IMR-90 (cell line): Measurements from ENCODE around the gene MESP2. TPM values are rescaled to one million over a fixed set of nuclear protein-coding genes. Genes with fewer than 3 reads are reported as not detected.

ENCODE experiments used
- ATAC-seq: fragments of 200-7000 bp; cut with Tn5 transposase; 2 replicates; pipeline ENCODE4 v1.9.1; 2020; ENCODE audit warnings: low read depth, mild to moderate bottlenecking, moderate library complexity
- BruUV-seq: library from RNA; stranded (reverse); fragments of 400-500 nt; replicated peaks from 2 replicates; lab custom pipeline; 2021; lab: Mats Ljungman, UMichigan
- CTCF ChIA-PET: fragments of 300-600 bp; formaldehyde crosslinking; extraction: SDS; loops from one replicate; lab custom pipeline; 2021; ENCODE audit warnings: antibody characterized with exemption; lab: Yijun Ruan, JAX
- POLR2A ChIA-PET: fragments of 300-600 bp; sonication (Branson Sonifier 250); formaldehyde crosslinking; loops from one replicate; lab custom pipeline; 2022; ENCODE audit warnings: antibody characterized with exemption; ENCODE audit not compliant: unreplicated experiment; lab: Charles Lee
- DNase-seq: peaks from one replicate; pipeline ENCODE4 v3.0.0; 2013
- H2AFZ ChIP-seq: replicated peaks from 2 replicates; pipeline ENCODE3; 2013; ENCODE audit warnings: low read length, mild to moderate bottlenecking; ENCODE audit not compliant: poor library complexity
- H2AK5ac ChIP-seq: 2 replicates; pipeline ENCODE4 v1.6.1; 2013; ENCODE audit warnings: low read depth, low read length, inconsistent platforms
- H2AK9ac ChIP-seq: replicated peaks from 2 replicates; pipeline ENCODE3; 2013; ENCODE audit warnings: mild to moderate bottlenecking, low read depth, low read length, moderate library complexity; ENCODE audit not compliant: poor library complexity
- H2BK120ac ChIP-seq: 2 replicates; pipeline ENCODE4 v1.6.1; 2013; ENCODE audit warnings: low read depth, low read length, inconsistent platforms
- H2BK15ac ChIP-seq: 3 replicates; pipeline ENCODE4 v1.6.1; 2013; ENCODE audit warnings: low read depth, low read length, inconsistent platforms
- H2BK20ac ChIP-seq: 2 replicates; pipeline ENCODE4 v1.6.1; 2013; ENCODE audit warnings: low read depth, mild to moderate bottlenecking, inconsistent platforms, low read length, moderate library complexity
- H2BK5ac ChIP-seq: 2 replicates; pipeline ENCODE4 v1.6.1; 2013; ENCODE audit warnings: mild to moderate bottlenecking, low read depth, low read length, inconsistent platforms; ENCODE audit not compliant: poor library complexity, severe bottlenecking
- H3K14ac ChIP-seq: replicated peaks from 2 replicates; pipeline ENCODE4 v1.6.1; 2013; ENCODE audit warnings: low read depth, low read length, inconsistent platforms
- H3K18ac ChIP-seq: 2 replicates; pipeline ENCODE4 v1.6.1; 2013; ENCODE audit warnings: low read depth, low read length, control low read depth
- H3K23ac ChIP-seq: 2 replicates; pipeline ENCODE4 v1.6.1; 2013; ENCODE audit warnings: low read depth, low read length, inconsistent platforms
- H3K27ac ChIP-seq: 2 replicates; pipeline ENCODE4 v1.5.1; 2013; ENCODE audit warnings: mild to moderate bottlenecking, control low read depth, low read length; ENCODE audit not compliant: insufficient read depth
- H3K27me3 ChIP-seq: 2 replicates; pipeline ENCODE4 v1.6.1; 2013; ENCODE audit warnings: low read length; ENCODE audit not compliant: control insufficient read depth, insufficient read depth
- H3K36me3 ChIP-seq: 2 replicates; pipeline ENCODE4 v1.6.1; 2013; ENCODE audit warnings: low read length, mixed read lengths; ENCODE audit not compliant: control insufficient read depth, insufficient read depth
- H3K4ac ChIP-seq: 2 replicates; pipeline ENCODE4 v1.6.1; 2013; ENCODE audit warnings: low read depth, low read length, inconsistent platforms
- H3K4me1 ChIP-seq: 2 replicates; pipeline ENCODE4 v1.6.1; 2013; ENCODE audit warnings: low read length, mixed read lengths; ENCODE audit not compliant: control insufficient read depth, insufficient read depth
- H3K4me2 ChIP-seq: 2 replicates; pipeline ENCODE4 v1.6.1; 2013; ENCODE audit warnings: low read depth, mild to moderate bottlenecking, control low read depth, low read length, moderate library complexity
- H3K4me3 ChIP-seq: 2 replicates; pipeline ENCODE4 v1.5.1; 2013; ENCODE audit warnings: low read depth, mild to moderate bottlenecking, control low read depth, low read length, moderate library complexity; ENCODE audit not compliant: insufficient read depth
- H3K56ac ChIP-seq: 2 replicates; pipeline ENCODE4 v1.6.1; 2013; ENCODE audit warnings: low read length, inconsistent platforms; ENCODE audit not compliant: insufficient read depth; ENCODE audit errors: extremely low read depth
- H3K79me1 ChIP-seq, 2 experiments: 2 replicates each; pipeline ENCODE4 v1.6.1; 2013; ENCODE audit warnings: low read length in 2 of 2, inconsistent platforms in 1 of 2, low read depth in 1 of 2
- H3K9ac ChIP-seq: 2 replicates; pipeline ENCODE4 v1.6.1; 2013; ENCODE audit warnings: low read depth, low read length, control low read depth
- H3K9me1 ChIP-seq: 2 replicates; pipeline ENCODE4 v1.6.1; 2013; ENCODE audit warnings: low read length, inconsistent platforms; ENCODE audit not compliant: insufficient read depth
- H3K9me3 ChIP-seq: 2 replicates; pipeline ENCODE4 v1.6.1; 2013; ENCODE audit warnings: low read length; ENCODE audit not compliant: control insufficient read depth, insufficient read depth
- H4K20me1 ChIP-seq: 2 replicates; pipeline ENCODE4 v1.6.1; 2013; ENCODE audit warnings: low read length, inconsistent platforms; ENCODE audit not compliant: insufficient read depth
- H4K5ac ChIP-seq: 2 replicates; pipeline ENCODE4 v1.6.1; 2013; ENCODE audit warnings: mild to moderate bottlenecking, low read depth, low read length, control low read depth
- H4K8ac ChIP-seq, 2 experiments: 2 replicates each; pipeline ENCODE4 v1.6.1; 2013; ENCODE audit warnings: low read depth in 2 of 2, low read length in 2 of 2, control low read depth in 1 of 2, inconsistent platforms in 1 of 2
- H4K91ac ChIP-seq: 2 replicates; pipeline ENCODE4 v1.6.1; 2013; ENCODE audit warnings: low read depth, low read length, inconsistent platforms; ENCODE audit not compliant: insufficient read depth
- CHD1 ChIP-seq: IDR thresholded peaks from 2 replicates; pipeline ENCODE4 v1.6.1; 2012; ENCODE audit warnings: low read depth, low read length, improper control_type of control experiment
- CTCF ChIP-seq: conservative IDR thresholded peaks from 2 replicates; pipeline ENCODE4 v1.5.1; 2012; ENCODE audit warnings: mild to moderate bottlenecking, low read depth, low read length, improper control_type of control experiment
- MAZ ChIP-seq: IDR thresholded peaks from 2 replicates; pipeline ENCODE4 v1.6.1; 2012; ENCODE audit warnings: low read depth, mild to moderate bottlenecking, low read length, improper control_type of control experiment, moderate library complexity, borderline replicate concordance
- POLR2A ChIP-seq: IDR thresholded peaks from 2 replicates; pipeline ENCODE4 v1.6.1; 2012; ENCODE audit warnings: mild to moderate bottlenecking, low read depth, low read length
- RAD21 ChIP-seq: IDR thresholded peaks from 2 replicates; pipeline ENCODE4 v1.6.1; 2012; ENCODE audit warnings: low read length, improper control_type of control experiment
- RFX5 ChIP-seq: IDR thresholded peaks from 2 replicates; pipeline ENCODE4 v1.8.0; 2012; ENCODE audit warnings: low read depth, mild to moderate bottlenecking, low read length, moderate library complexity
- SMC3 ChIP-seq: fragments of 150-350 bp; IDR thresholded peaks from 2 replicates; pipeline ENCODE4 v1.6.1; 2016; ENCODE audit warnings: low read depth, mild to moderate bottlenecking, antibody characterized with exemption, low read length, moderate library complexity
- WGBS, 2 experiments: methylation state at CpG; one replicate each; pipeline versions ENCODE4 v1.1.5 to v1.1.7; 2013; ENCODE audit warnings: missing lambda C conversion rate in 2 of 2; ENCODE audit not compliant: insufficient read length in 1 of 2; ENCODE audit errors: extremely low coverage in 2 of 2; 5-methylcytosine and 5-hydroxymethylcytosine counted together
- dilution Hi-C: fragments of 300-500 bp; cut with HindIII; formaldehyde crosslinking; loops from one replicate; pipeline ENCODE4 v1.14.3; 2018; ENCODE audit warnings: low sequenced_read_pairs; ENCODE audit not compliant: unreplicated experiment
- in situ Hi-C: fragments of 300-500 bp; cut with MboI; formaldehyde crosslinking; loops from 3 replicates; pipeline ENCODE4 v1.14.3; 2019; ENCODE audit warnings: low sequenced_read_pairs, inconsistent platforms, mixed read lengths
- intact Hi-C: fragments of 100-400 bp; cut with micrococcal nuclease; formaldehyde crosslinking; loops from 2 replicates; pipeline ENCODE4 v1.10.0; 2022
- polyA plus RNA-seq, 3 experiments: library from polyadenylated mRNA; depleted of rRNA; stranded (reverse); fragments of >200 nt; gene quantifications; 2 replicates each; pipeline ENCODE4 v1.2.3, GENCODE V29; 2012; ENCODE audit warnings: low replicate concordance in 1 of 3
- total RNA-seq: library from RNA; depleted of rRNA; stranded (reverse); fragments of >200 nt; gene quantifications from 2 replicates; pipeline ENCODE4 v1.2.3, GENCODE V29; 2012

Gene MESP2
- total and polyA plus RNA-seq, 2 of the 4 experiments (the other 2 are of a cell fraction): 0.18 to 0.32 TPM

- ATAC-seq (peak; percentile 100), DNase-seq (peak; percentile 57)
- Histone ChIP-seq H4K20me1 (no peaks in the 10 kb centered on the region), H3K9me3 (no peaks in the 10 kb centered on the region), H3K4me2 (no peak overlapping the region), H3K9ac (no peak overlapping the region), H4K8ac (no peak overlapping the region), H3K18ac (no peak overlapping the region), H2AK5ac (no peak overlapping the region), H3K27ac (no peak overlapping the region), H2AFZ (peak overlapping the region; percentile 73), H3K4ac (no peak overlapping the region), H3K27me3 (no peaks in the 10 kb centered on the region), H3K14ac (no peak overlapping the region), H3K79me1 (no peaks in the 10 kb centered on the region), H2BK20ac (no peak overlapping the region), H2BK120ac (no peak overlapping the region), H4K5ac (no peak overlapping the region), H2BK15ac (no peak overlapping the region), H3K23ac (no peak overlapping the region), H2AK9ac (peak overlapping the region; percentile 90), H3K36me3 (no peaks in the 10 kb centered on the region), H3K9me1 (no peaks in the 10 kb centered on the region; the same call in 1 of the 2 replicates), H3K4me3 (no peak overlapping the region), H4K91ac (no peak overlapping the region), H2BK5ac (no peak overlapping the region), H3K56ac (no peak overlapping the region), H3K4me1 (no peaks in the 10 kb centered on the region)
- 18% methylated on average over 4 of the region's 16 CpGs; no CpG with 5 or more reads in 1 of the 2 experiments for WGBS, 2 experiments
- in situ Hi-C loops (no loop called here), intact Hi-C loops (loop anchor here (1.0 kb wide), 2 partner anchors 115 to 128 kb away; no protein-coding TSS in a partner anchor), dilution Hi-C loops (loop anchor here (25.0 kb wide), 1 partner anchor 102 kb away; no protein-coding TSS in a partner anchor)
- CTCF ChIA-PET: interaction anchor here (0.7 to 4.2 kb wide), 11 partner anchors 9 to 133 kb away, joined by 3 to 59 read pairs (median 5); partner anchors contain the start of genes AP3S2 and MESP1
- POLR2A ChIA-PET: no interaction called here
- no TSS peak for BruUV-seq
- TF ChIP-seq RFX5: no peak
- TF ChIP-seq MAZ: no peak; the same call in 1 of the 2 replicates
- TF ChIP-seq POLR2A: 0 out of 2 replicates have a peak, but pooled peaks have one; percentile 42
- TF ChIP-seq SMC3: peak; percentile 98
- TF ChIP-seq CHD1: no peak
- peak; percentile 99 for TF ChIP-seq CTCF
- peak; percentile 96 for TF ChIP-seq RAD21
Observed at GRCh38 chr15:89760303-89761008, 15.7 kb upstream of the MESP2 start.
